Measurements from ENCODE around the gene MPRIP.

- TF ChIP-seq CTCF (IDR thresholded peaks at IDR 0.05) (no peak), POLR2A (IDR thresholded peaks at IDR 0.05) (no peak)
These were observed 87.2 kb downstream of the MPRIP start for GRCh38 chr17:17129466-17129865.

All from esophagus squamous epithelium (tissue), 4 donors.